ENCODE results near the gene INPP5K. TPM values are rescaled to one million over a fixed set of nuclear protein-coding genes. Genes with fewer than 3 reads are reported as not detected.

Gene INPP5K
- total RNA-seq, 4 donors from 2014 or later: 18.4 to 44.3 (median 35.0) TPM

- no peak for DNase-seq
- WGBS, 2 donors: 83 to 88% methylated on average over 9 to 15 of the region's 15 CpGs
- peaks cover 0 to 70% (median 8%) of the 10 kb centered on the region in 3 donors for H3K36me3 ChIP-seq
- no peak overlapping the region for H3K27ac ChIP-seq
- no peaks in the 10 kb centered on the region for H3K9me3 ChIP-seq
- no peaks in the 10 kb centered on the region for H3K27me3 ChIP-seq
- intact Hi-C loops (cut with DNase I): no loop called here
- H3K4me1 ChIP-seq: peaks cover 7 to 36% (median 23%) of the 10 kb centered on the region in 3 donors
- no peak overlapping the region for H3K4me3 ChIP-seq
- TF ChIP-seq CTCF (IDR thresholded peaks at IDR 0.05): no peak
- no peak for TF ChIP-seq POLR2A (IDR thresholded peaks at IDR 0.05)
These were observed 18.6 kb downstream of the INPP5K start for GRCh38 chr17:1497831-1498230.

- Histone ChIP-seq H3K36me3 (peaks cover 0 to 61% (median 8%) of the 10 kb centered on the region in 3 donors), H3K27me3 (no peaks in the 10 kb centered on the region), H3K4me1 (peaks cover 17 to 46% (median 32%) of the 10 kb centered on the region in 3 donors), H3K4me3 (no peak overlapping the region), H3K9me3 (no peaks in the 10 kb centered on the region), H3K27ac (no peak overlapping the region)
- TF ChIP-seq CTCF (IDR thresholded peaks at IDR 0.05): no peak
- no peak for TF ChIP-seq POLR2A (IDR thresholded peaks at IDR 0.05)
- WGBS, 2 donors: 94 to 96% methylated on average over 10 to 12 of the region's 14 CpGs
- DNase-seq: no peak
- intact Hi-C loops (cut with DNase I): no loop called here
These were observed 19.5 kb downstream of the INPP5K start for GRCh38 chr17:1496869-1497268.

GRCh38 chr17:1495265-1495989 lies 21.0 kb downstream of the INPP5K start:
- intact Hi-C loops (cut with DNase I): no loop called here
- 55 to 65% methylated on average over 12 of the region's 14 CpGs for WGBS, 2 donors
- Histone ChIP-seq H3K9me3 (no peaks in the 10 kb centered on the region), H3K4me1 (peaks cover 23 to 54% (median 36%) of the 10 kb centered on the region in 3 donors), H3K4me3 (no peak overlapping the region), H3K27ac (peak overlapping the region; percentile 34 to 98 (median 91)), H3K36me3 (peaks cover 0 to 51% (median 8%) of the 10 kb centered on the region in 3 donors), H3K27me3 (no peaks in the 10 kb centered on the region)
- no peak for DNase-seq
- TF ChIP-seq POLR2A (IDR thresholded peaks at IDR 0.05): no peak
- TF ChIP-seq CTCF (IDR thresholded peaks at IDR 0.05): no peak

GRCh38 chr17:1494736-1495253 lies 21.6 kb downstream of the INPP5K start:
- Histone ChIP-seq H3K4me3 (no peak overlapping the region), H3K27me3 (no peaks in the 10 kb centered on the region), H3K27ac (peak overlapping the region; percentile 34 to 98 (median 91)), H3K36me3 (peaks cover 0 to 50% (median 8%) of the 10 kb centered on the region in 3 donors), H3K4me1 (peaks cover 26 to 60% (median 43%) of the 10 kb centered on the region in 3 donors), H3K9me3 (no peaks in the 10 kb centered on the region)
- intact Hi-C loops (cut with DNase I): no loop called here
- no peak for DNase-seq
- TF ChIP-seq CTCF (IDR thresholded peaks at IDR 0.05) (no peak), POLR2A (IDR thresholded peaks at IDR 0.05) (no peak)
- WGBS, 2 donors: 88% methylated on average over 7 of the region's 11 CpGs; no CpG with 5 or more reads in 1 of the 2 donors

GRCh38 chr17:1494203-1494602 lies 22.2 kb downstream of the INPP5K start:
- DNase-seq: no peak
- H3K4me1 ChIP-seq: peaks cover 26 to 66% (median 45%) of the 10 kb centered on the region in 3 donors
- WGBS, 2 donors: 91 to 95% methylated on average over 7 of the region's 7 CpGs
- no peak overlapping the region for H3K4me3 ChIP-seq
- intact Hi-C loops (cut with DNase I): no loop called here
- TF ChIP-seq CTCF (IDR thresholded peaks at IDR 0.05): no peak
- no peak for TF ChIP-seq POLR2A (IDR thresholded peaks at IDR 0.05)
- H3K27me3 ChIP-seq: no peaks in the 10 kb centered on the region
- peaks cover 0 to 45% (median 8%) of the 10 kb centered on the region in 3 donors for H3K36me3 ChIP-seq
- no peaks in the 10 kb centered on the region for H3K9me3 ChIP-seq
- peak overlapping the region; percentile 34 to 98 (median 91) for H3K27ac ChIP-seq
